Neural progenitor cell (in vitro differentiated cells): ENCODE data around the gene WDPCP. TPM values are rescaled to one million over a fixed set of nuclear protein-coding genes. Genes with fewer than 3 reads are reported as not detected.
A peak's percentile ranks its signal among the peaks of the same experiment; 100 is the strongest.

Experiments used
- DNase-seq: peaks from one replicate; pipeline ENCODE4 v3.0.0-alpha.2; 2016; ENCODE audit warnings: low spot score
- H2AFZ ChIP-seq: fragments of 200-600 bp; sonication (generic); replicated peaks from 2 replicates; pipeline ENCODE4 v1.6.1; 2016; ENCODE audit warnings: antibody characterized with exemption
- H3F3A ChIP-seq: fragments of 200-600 bp; sonication (generic); 2 replicates; pipeline ENCODE4 v1.6.1; 2016; ENCODE audit warnings: antibody characterized with exemption, low read depth
- H3K27ac ChIP-seq: fragments of 200-600 bp; sonication (generic); 2 replicates; pipeline ENCODE4 v1.5.1; 2016; ENCODE audit warnings: mild to moderate bottlenecking
- H3K27me3 ChIP-seq: fragments of 200-600 bp; sonication (generic); 2 replicates; pipeline ENCODE4 v1.6.1; 2016; ENCODE audit warnings: mild to moderate bottlenecking, moderate library complexity
- H3K36me3 ChIP-seq: fragments of 200-600 bp; sonication (generic); 2 replicates; pipeline ENCODE4 v1.5.1; 2016
- H3K4me1 ChIP-seq: fragments of 200-600 bp; sonication (generic); 2 replicates; pipeline ENCODE4 v1.6.1; 2016; ENCODE audit warnings: mixed run types
- H3K4me2 ChIP-seq: fragments of 200-600 bp; sonication (generic); 2 replicates; pipeline ENCODE4 v1.6.1; 2016
- H3K4me3 ChIP-seq: fragments of 200-600 bp; sonication (generic); 2 replicates; pipeline ENCODE4 v1.5.1; 2016
- H3K79me2 ChIP-seq: fragments of 200-600 bp; sonication (generic); 2 replicates; pipeline ENCODE4 v1.6.1; 2016; ENCODE audit warnings: low read depth
- H3K9ac ChIP-seq: fragments of 200-600 bp; sonication (generic); 2 replicates; pipeline ENCODE4 v1.6.1; 2016
- H3K9me3 ChIP-seq: fragments of 200-600 bp; sonication (generic); 2 replicates; pipeline ENCODE4 v1.5.1; 2016; ENCODE audit warnings: low read depth
- H4K20me1 ChIP-seq: fragments of 200-600 bp; sonication (generic); 2 replicates; pipeline ENCODE4 v1.6.1; 2016; ENCODE audit warnings: low read depth
- H3K27ac Mint-ChIP-seq: 3 replicates; pipeline ENCODE4 v1.8.0; 2021; ENCODE audit warnings: mixed read lengths
- H3K27me3 Mint-ChIP-seq: 2 replicates; pipeline ENCODE4 v1.8.0; 2022; ENCODE audit warnings: low read depth, mild to moderate bottlenecking, inconsistent platforms, moderate library complexity, mixed read lengths; ENCODE audit not compliant: insufficient read depth
- H3K36me3 Mint-ChIP-seq: 3 replicates; pipeline ENCODE4 v1.8.0; 2021; ENCODE audit warnings: mixed read lengths
- H3K4me1 Mint-ChIP-seq: 3 replicates; pipeline ENCODE4 v1.8.0; 2021; ENCODE audit warnings: mixed read lengths
- H3K4me3 Mint-ChIP-seq: 3 replicates; pipeline ENCODE4 v1.8.0; 2021; ENCODE audit warnings: mild to moderate bottlenecking, moderate library complexity, mixed read lengths
- H3K9me3 Mint-ChIP-seq: 3 replicates; pipeline ENCODE4 v1.8.0; 2020; ENCODE audit warnings: mixed read lengths
- CTCF ChIP-seq: fragments of 200-600 bp; sonication (generic); IDR thresholded peaks from 2 replicates; pipeline ENCODE4 v1.5.1; 2017; ENCODE audit warnings: antibody characterized with exemption, mild to moderate bottlenecking
- EZH2 ChIP-seq: fragments of 200-600 bp; sonication (generic); IDR thresholded peaks from 2 replicates; pipeline ENCODE4 v1.6.1; 2017; ENCODE audit warnings: antibody characterized with exemption, mild to moderate bottlenecking, moderate library complexity
- EZH2phosphoT487 ChIP-seq: fragments of 200-600 bp; sonication (generic); IDR thresholded peaks from 2 replicates; pipeline ENCODE4 v1.6.1; 2017; ENCODE audit warnings: antibody characterized with exemption
- total RNA-seq: library from RNA; depleted of rRNA; stranded (reverse); fragments of >200 nt; gene quantifications from 2 replicates; pipeline ENCODE4 v1.2.3, GENCODE V29; 2015; ENCODE audit warnings: low replicate concordance

Gene WDPCP
- total RNA-seq, 1 donor from 2014 or later, result 11.4 TPM

DNA sequence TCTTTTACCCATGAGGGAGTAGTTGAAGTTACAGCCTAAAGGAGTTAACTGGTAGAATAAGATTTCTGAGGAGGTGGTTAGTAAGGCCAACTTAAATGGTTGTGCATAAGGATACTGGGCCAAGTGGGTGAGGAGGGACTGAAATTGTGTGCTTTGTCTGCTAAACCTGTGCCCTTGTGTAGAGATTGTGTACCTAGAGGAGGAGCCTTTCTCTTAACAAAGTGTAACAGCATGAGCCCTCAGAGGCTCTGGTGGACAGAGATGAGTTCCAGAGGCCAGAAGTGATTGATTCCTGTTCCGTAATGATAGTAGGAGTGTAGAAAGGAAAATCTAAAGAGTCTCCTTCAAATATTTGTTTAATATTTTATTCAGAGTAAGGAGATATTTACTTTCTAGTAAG lies 494.8 kb downstream of the WDPCP start:
- Histone ChIP-seq H3K4me1 (peaks cover 16% of the 10 kb centered on the region), H3K4me3 (no peak overlapping the region), H3F3A (no peaks in the 10 kb centered on the region), H3K9ac (no peak overlapping the region), H3K27ac (no peak overlapping the region), H3K79me2 (no peaks in the 10 kb centered on the region), H3K27me3 (no peaks in the 10 kb centered on the region), H4K20me1 (no peaks in the 10 kb centered on the region), H3K9me3 (no peaks in the 10 kb centered on the region), H3K36me3 (no peaks in the 10 kb centered on the region), H2AFZ (no peak overlapping the region), H3K4me2 (peak overlapping the region; percentile 50)
- Mint-ChIP-seq H3K4me3 (no peak overlapping the region), H3K27me3 (no peaks in the 10 kb centered on the region), H3K9me3 (no peaks in the 10 kb centered on the region), H3K36me3 (no peaks in the 10 kb centered on the region), H3K4me1 (no peaks in the 10 kb centered on the region), H3K27ac (peak overlapping the region; percentile 0)
- TF ChIP-seq EZH2 (no peak), CTCF (no peak), EZH2phosphoT487 (no peak)
- peak; percentile 63 for DNase-seq

DNA sequence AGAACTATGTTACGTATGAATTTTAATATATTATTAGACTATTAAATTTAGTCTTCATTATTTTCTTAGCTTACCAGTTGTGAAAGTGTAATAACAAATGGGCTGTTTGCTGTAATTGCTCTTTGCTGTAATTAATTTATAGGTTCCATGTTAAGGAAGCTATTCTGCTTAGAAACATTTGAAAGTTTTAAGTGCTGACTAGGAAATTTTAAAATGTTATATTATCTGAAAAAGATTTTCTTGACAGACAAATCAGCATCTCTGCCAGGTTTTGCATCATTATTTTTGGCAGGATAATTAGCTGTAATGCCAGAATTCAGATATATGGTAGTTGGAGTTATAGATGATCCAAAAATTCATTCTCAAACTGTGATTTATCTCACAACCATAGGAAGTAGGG lies 495.4 kb downstream of the WDPCP start:
- peaks cover 16% of the 10 kb centered on the region for H3K4me1 ChIP-seq
- H2AFZ ChIP-seq, result no peak overlapping the region
- no peak overlapping the region for H3K4me3 ChIP-seq
- peak overlapping the region; percentile 50 for H3K4me2 ChIP-seq
- Mint-ChIP-seq H3K27ac (no peak overlapping the region), H3K4me1 (no peaks in the 10 kb centered on the region), H3K27me3 (no peaks in the 10 kb centered on the region), H3K4me3 (no peak overlapping the region), H3K9me3 (no peaks in the 10 kb centered on the region), H3K36me3 (no peaks in the 10 kb centered on the region)
- no peaks in the 10 kb centered on the region for H4K20me1 ChIP-seq
- H3F3A ChIP-seq, result no peaks in the 10 kb centered on the region
- H3K79me2 ChIP-seq, result no peaks in the 10 kb centered on the region
- no peak for DNase-seq
- no peaks in the 10 kb centered on the region for H3K27me3 ChIP-seq
- H3K27ac ChIP-seq, result no peak overlapping the region
- no peak for TF ChIP-seq CTCF
- TF ChIP-seq EZH2, result no peak
- no peak for TF ChIP-seq EZH2phosphoT487
- H3K9ac ChIP-seq, result no peak overlapping the region
- H3K36me3 ChIP-seq, result no peaks in the 10 kb centered on the region
- H3K9me3 ChIP-seq, result no peaks in the 10 kb centered on the region

GRCh38 chr2:63092401-63092800 lies 495.9 kb downstream of the WDPCP start:
- Histone ChIP-seq H3K9ac (no peak overlapping the region), H3K79me2 (no peaks in the 10 kb centered on the region), H2AFZ (no peak overlapping the region), H3K4me2 (no peak overlapping the region), H3K4me3 (no peak overlapping the region), H3K4me1 (peaks cover 16% of the 10 kb centered on the region), H3K36me3 (no peaks in the 10 kb centered on the region), H3F3A (no peaks in the 10 kb centered on the region), H3K9me3 (no peaks in the 10 kb centered on the region), H3K27ac (no peak overlapping the region), H4K20me1 (no peaks in the 10 kb centered on the region), H3K27me3 (no peaks in the 10 kb centered on the region)
- Mint-ChIP-seq H3K4me3 (no peak overlapping the region), H3K27me3 (no peaks in the 10 kb centered on the region), H3K36me3 (no peaks in the 10 kb centered on the region), H3K27ac (no peak overlapping the region), H3K4me1 (no peaks in the 10 kb centered on the region), H3K9me3 (no peaks in the 10 kb centered on the region)
- no peak for DNase-seq
- no peak for TF ChIP-seq EZH2

DNA sequence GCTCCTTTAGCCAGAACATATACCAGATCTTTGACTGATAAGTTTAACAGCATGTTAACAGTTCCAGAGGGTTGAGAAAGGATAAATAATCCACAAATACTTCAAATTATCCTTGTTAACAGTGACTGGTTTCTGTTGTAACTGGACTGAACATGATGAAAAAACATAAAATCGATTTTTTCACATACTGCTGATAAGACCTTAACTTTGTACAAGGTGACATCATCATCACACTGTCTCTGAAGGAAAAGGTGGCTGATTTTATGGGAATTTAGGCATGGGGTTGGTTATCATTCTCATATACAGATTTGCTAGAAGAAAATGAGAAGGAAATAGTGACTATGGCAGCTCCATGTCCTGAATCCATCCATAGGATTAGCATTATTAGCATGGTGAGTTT lies 501.6 kb downstream of the WDPCP start:
- no peaks in the 10 kb centered on the region for H3K79me2 ChIP-seq
- Mint-ChIP-seq H3K27me3 (no peaks in the 10 kb centered on the region), H3K27ac (no peak overlapping the region)

More for the DNA sequence above, 501.6 kb downstream of the WDPCP start:
- H3K4me3 Mint-ChIP-seq, result no peak overlapping the region
- Histone ChIP-seq H3K4me1 (no peaks in the 10 kb centered on the region), H3K27me3 (no peaks in the 10 kb centered on the region), H4K20me1 (no peaks in the 10 kb centered on the region), H3F3A (no peaks in the 10 kb centered on the region), H3K9me3 (no peaks in the 10 kb centered on the region), H3K36me3 (no peaks in the 10 kb centered on the region), H3K27ac (no peak overlapping the region), H3K4me2 (no peak overlapping the region), H3K9ac (no peak overlapping the region), H3K4me3 (no peak overlapping the region), H2AFZ (no peak overlapping the region)
- DNase-seq, result no peak
- no peaks in the 10 kb centered on the region for H3K4me1 Mint-ChIP-seq
- no peaks in the 10 kb centered on the region for H3K36me3 Mint-ChIP-seq
- H3K9me3 Mint-ChIP-seq, result no peaks in the 10 kb centered on the region
- no peak for TF ChIP-seq EZH2
- TF ChIP-seq CTCF, result no peak
- TF ChIP-seq EZH2phosphoT487, result no peak
